ENCODE data around the gene TUBA4B. TPM values are rescaled to one million over a fixed set of nuclear protein-coding genes. Genes with fewer than 3 reads are reported as not detected.

The TUBA4B gene
- total RNA-seq, 2 experiments from 2014 or later, result not detected

- ChIA-PET CTCF (interaction anchor here (0.5 to 3.3 kb wide), 14 partner anchors 13 to 494 kb away, joined by 3 to 30 read pairs (median 4); partner anchors contain the start of genes ABCB6, ANKZF1, ATG9A and CNPPD1), POLR2A (interaction anchor here (0.6 to 2.1 kb wide), 4 partner anchors 18 to 91 kb away, joined by 3 to 9 read pairs (median 6); partner anchors contain the start of genes ANKZF1, ATG9A and DNAJB2)
- Mint-ChIP-seq H3K27ac (peak overlapping the region; percentile 100), H3K4me1 (peaks cover 83% of the 10 kb centered on the region), H3K9me3 (ENCODE audit: low read depth) (no peaks in the 10 kb centered on the region), H3K27me3 (no peaks in the 10 kb centered on the region), H3K36me3 (ENCODE audit: low read depth) (peaks cover 60% of the 10 kb centered on the region), H3K4me3 (peak overlapping the region; percentile 89)
- DNase-seq (peak; percentile 76), ATAC-seq (peak; percentile 69)
- intact Hi-C loops (cut with DNase I, micrococcal nuclease), result loop anchor here (2.0 to 5.0 kb wide), 2 partner anchors 71 to 249 kb away; partner anchors contain the start of genes CNPPD1 (in 1 of the 2) and GMPPA (in 1 of the 2)
These were observed 5.1 kb upstream of the TUBA4B start for GRCh38 chr2:219247678-219248642.

- ATAC-seq (no peak), DNase-seq (no peak)
- Mint-ChIP-seq H3K36me3 (ENCODE audit: low read depth) (peaks cover 60% of the 10 kb centered on the region), H3K4me1 (peaks cover 75% of the 10 kb centered on the region), H3K4me3 (peak overlapping the region; percentile 89), H3K9me3 (ENCODE audit: low read depth) (no peaks in the 10 kb centered on the region), H3K27ac (peak overlapping the region; percentile 100), H3K27me3 (no peaks in the 10 kb centered on the region)
- intact Hi-C loops (cut with DNase I, micrococcal nuclease), result loop anchor here in 1 of 2 experiments (5.0 kb wide), 1 partner anchor 248 kb away; the partner anchor contains the start of gene GMPPA
- POLR2A ChIA-PET, result interaction anchor here (0.6 to 2.1 kb wide), 5 partner anchors 10 to 32 kb away, joined by 3 to 9 read pairs (median 4); partner anchors contain the start of genes ANKZF1, ATG9A and DNAJB2
- CTCF ChIA-PET, result interaction anchor here (0.5 to 3.3 kb wide), 12 partner anchors 10 to 281 kb away, joined by 3 to 30 read pairs (median 3); partner anchors contain the start of genes ABCB6, CNPPD1 and DNAJB2
These were observed 4.2 kb upstream of the TUBA4B start for GRCh38 chr2:219248845-219249202.

GRCh38 chr2:219249203-219249980 lies 3.7 kb upstream of the TUBA4B start:
- no peaks in the 10 kb centered on the region for H3K9me3 Mint-ChIP-seq (ENCODE audit: low read depth)
- ChIA-PET POLR2A (interaction anchor here (0.6 to 2.1 kb wide), 9 partner anchors 10 to 196 kb away, joined by 3 to 9 read pairs (median 3); partner anchors contain the start of genes ANKZF1, ATG9A and DNAJB2), CTCF (interaction anchor here (0.5 to 3.3 kb wide), 15 partner anchors 10 to 180 kb away, joined by 3 to 30 read pairs (median 3); partner anchors contain the start of genes ABCB6, ANKZF1, ATG9A and CNPPD1)
- peaks cover 74% of the 10 kb centered on the region for H3K4me1 Mint-ChIP-seq
- H3K27ac Mint-ChIP-seq, result peak overlapping the region; percentile 100
- DNase-seq (peak; percentile 63), ATAC-seq (no peak)
- H3K4me3 Mint-ChIP-seq, result peak overlapping the region; percentile 89
- intact Hi-C loops (cut with DNase I, micrococcal nuclease), result loop anchor here in 1 of 2 experiments (5.0 kb wide), 1 partner anchor 248 kb away; the partner anchor contains the start of gene GMPPA
- peaks cover 60% of the 10 kb centered on the region for H3K36me3 Mint-ChIP-seq (ENCODE audit: low read depth)
- H3K27me3 Mint-ChIP-seq, result no peaks in the 10 kb centered on the region

GRCh38 chr2:219250049-219250781 lies 2.8 kb upstream of the TUBA4B start:
- Mint-ChIP-seq H3K4me1 (peaks cover 76% of the 10 kb centered on the region), H3K27me3 (no peaks in the 10 kb centered on the region), H3K4me3 (peak overlapping the region; percentile 89), H3K9me3 (ENCODE audit: low read depth) (no peaks in the 10 kb centered on the region), H3K27ac (peak overlapping the region; percentile 100), H3K36me3 (ENCODE audit: low read depth) (peaks cover 60% of the 10 kb centered on the region)
- no peak for ATAC-seq
- POLR2A ChIA-PET, result interaction anchor here (0.6 to 2.1 kb wide), 7 partner anchors 20 to 195 kb away, joined by 3 to 9 read pairs (median 3); partner anchors contain the start of genes ANKZF1 and ATG9A
- CTCF ChIA-PET, result interaction anchor here (0.7 to 3.3 kb wide), 10 partner anchors 12 to 179 kb away, joined by 3 to 30 read pairs (median 4); partner anchors contain the start of genes ABCB6, ANKZF1, ATG9A and DNAJB2
- no peak for DNase-seq
- intact Hi-C loops (cut with DNase I, micrococcal nuclease), result loop anchor here in 1 of 2 experiments (5.0 to 10.0 kb wide), 2 partner anchors 295 to 347 kb away; partner anchors contain the start of genes CHPF, STK11IP and TMEM198

GRCh38 chr2:219251656-219252055 lies 1.4 kb upstream of the TUBA4B start:
- ChIA-PET CTCF (interaction anchor here (0.8 to 6.2 kb wide), 9 partner anchors 12 to 353 kb away, joined by 3 to 68 read pairs (median 4); partner anchors contain the start of genes ANKZF1, ATG9A, DNAJB2 and NHEJ1), POLR2A (interaction anchor here (0.8 to 4.5 kb wide), 3 partner anchors 22 to 33 kb away, joined by 3 to 24 read pairs (median 4); partner anchors contain the start of genes ABCB6, ANKZF1 and ATG9A)
- ATAC-seq (no peak), DNase-seq (no peak)
- H3K4me3 Mint-ChIP-seq, result peak overlapping the region; percentile 89
- peaks cover 56% of the 10 kb centered on the region for H3K36me3 Mint-ChIP-seq (ENCODE audit: low read depth)
- no peaks in the 10 kb centered on the region for H3K9me3 Mint-ChIP-seq (ENCODE audit: low read depth)
- peaks cover 75% of the 10 kb centered on the region for H3K4me1 Mint-ChIP-seq
- H3K27ac Mint-ChIP-seq, result peak overlapping the region; percentile 93
- intact Hi-C loops (cut with DNase I, micrococcal nuclease), result loop anchor here (2.0 to 10.0 kb wide), 4 partner anchors 43 to 346 kb away; partner anchors contain the start of genes CHPF (in 1 of the 2), STK11IP (in 1 of the 2), TMEM198 (in 1 of the 2) and ZFAND2B (in 1 of the 2)
- H3K27me3 Mint-ChIP-seq, result no peaks in the 10 kb centered on the region

- ATAC-seq (no peak), DNase-seq (peak; percentile 59)
- Mint-ChIP-seq H3K27ac (peak overlapping the region; percentile 93), H3K27me3 (no peaks in the 10 kb centered on the region), H3K4me3 (peak overlapping the region; percentile 89), H3K9me3 (ENCODE audit: low read depth) (no peaks in the 10 kb centered on the region), H3K4me1 (peaks cover 71% of the 10 kb centered on the region), H3K36me3 (ENCODE audit: low read depth) (peaks cover 53% of the 10 kb centered on the region)
- CTCF ChIA-PET, result interaction anchor here (0.8 to 6.2 kb wide), 11 partner anchors 12 to 354 kb away, joined by 3 to 68 read pairs (median 3); partner anchors contain the start of genes ANKZF1, ATG9A, DNAJB2 and NHEJ1
- intact Hi-C loops (cut with DNase I, micrococcal nuclease), result loop anchor here (2.0 to 10.0 kb wide), 4 partner anchors 43 to 345 kb away; partner anchors contain the start of genes CHPF (in 1 of the 2), STK11IP (in 1 of the 2), TMEM198 (in 1 of the 2) and ZFAND2B (in 1 of the 2)
- POLR2A ChIA-PET, result interaction anchor here (0.8 to 4.5 kb wide), 5 partner anchors 22 to 75 kb away, joined by 3 to 24 read pairs (median 4); partner anchors contain the start of genes ABCB6, ANKZF1, ATG9A and CNPPD1
These were observed 959 bp upstream of the TUBA4B start for GRCh38 chr2:219252084-219252483.

- intact Hi-C loops (cut with DNase I, micrococcal nuclease), result loop anchor here (2.0 to 10.0 kb wide), 4 partner anchors 42 to 345 kb away; partner anchors contain the start of genes CHPF (in 1 of the 2), STK11IP (in 1 of the 2), TMEM198 (in 1 of the 2) and ZFAND2B (in 1 of the 2)
These were observed 508 bp upstream of the TUBA4B start for GRCh38 chr2:219252570-219252899.

GRCh38 chr2:219253753-219254589 lies 928 bp downstream of the TUBA4B start, which contains the start of gene TUBA4A:
TSS of gene TUBA4A (minus strand) at chr2:219253918. CDS start at chr2:219253858, 60 bp downstream.
- ChIA-PET POLR2A (interaction anchor here (0.5 to 4.5 kb wide), 13 partner anchors 9 to 258 kb away, joined by 3 to 33 read pairs (median 5); partner anchors contain the start of genes ANKZF1, ATG9A, CNPPD1 and DNAJB2), CTCF (interaction anchor here (0.5 to 6.2 kb wide), 13 partner anchors 9 to 133 kb away, joined by 3 to 68 read pairs (median 7); partner anchors contain the start of genes ANKZF1, ATG9A, CNPPD1 and DNAJB2)
- peaks cover 54% of the 10 kb centered on the region for H3K4me1 Mint-ChIP-seq
- H3K27ac Mint-ChIP-seq, result peak within 1 kb of the TSS; percentile 93
- intact Hi-C loops (cut with DNase I, micrococcal nuclease), result loop anchor here (1.0 to 10.0 kb wide), 14 partner anchors 9 to 686 kb away; partner anchors contain the start of genes ANKZF1 (in 2 of the 2), ATG9A (in 2 of the 2), DNAJB2 (in 2 of the 2) and NHEJ1 (in 2 of the 2)
- DNase-seq (peak; percentile 94), ATAC-seq (peak; percentile 63)
- H3K4me3 Mint-ChIP-seq, result peak within 1 kb of the TSS; percentile 89
- H3K36me3 Mint-ChIP-seq (ENCODE audit: low read depth), result peaks cover 39% of the 10 kb centered on the region
- no peaks in the 10 kb centered on the region for H3K27me3 Mint-ChIP-seq
- no peaks in the 10 kb centered on the region for H3K9me3 Mint-ChIP-seq (ENCODE audit: low read depth)

More at GRCh38 chr2:219252570-219252899, 508 bp upstream of the TUBA4B start:
- no peak for DNase-seq
- Mint-ChIP-seq H3K27ac (peak overlapping the region; percentile 93), H3K36me3 (ENCODE audit: low read depth) (peaks cover 49% of the 10 kb centered on the region), H3K27me3 (no peaks in the 10 kb centered on the region), H3K9me3 (ENCODE audit: low read depth) (no peaks in the 10 kb centered on the region), H3K4me3 (peak overlapping the region; percentile 89), H3K4me1 (peaks cover 66% of the 10 kb centered on the region)
- ATAC-seq, result no peak
- ChIA-PET CTCF (interaction anchor here (1.0 to 6.2 kb wide), 9 partner anchors 13 to 94 kb away, joined by 3 to 68 read pairs (median 3); partner anchors contain the start of genes ANKZF1, ATG9A, DNAJB2 and NHEJ1), POLR2A (interaction anchor here (0.6 to 4.5 kb wide), 8 partner anchors 8 to 76 kb away, joined by 3 to 33 read pairs (median 4); partner anchors contain the start of genes ANKZF1, ATG9A, CNPPD1 and DNAJB2)

Measured in activated CD4-positive, alpha-beta T cell treated with anti-CD3 and anti-CD28 coated beads for 36 hours (primary cell).